ENCODE results near the gene SPI1.
A peak's percentile ranks its signal among the peaks of the same experiment; 100 is the strongest.

Gene SPI1

DNA sequence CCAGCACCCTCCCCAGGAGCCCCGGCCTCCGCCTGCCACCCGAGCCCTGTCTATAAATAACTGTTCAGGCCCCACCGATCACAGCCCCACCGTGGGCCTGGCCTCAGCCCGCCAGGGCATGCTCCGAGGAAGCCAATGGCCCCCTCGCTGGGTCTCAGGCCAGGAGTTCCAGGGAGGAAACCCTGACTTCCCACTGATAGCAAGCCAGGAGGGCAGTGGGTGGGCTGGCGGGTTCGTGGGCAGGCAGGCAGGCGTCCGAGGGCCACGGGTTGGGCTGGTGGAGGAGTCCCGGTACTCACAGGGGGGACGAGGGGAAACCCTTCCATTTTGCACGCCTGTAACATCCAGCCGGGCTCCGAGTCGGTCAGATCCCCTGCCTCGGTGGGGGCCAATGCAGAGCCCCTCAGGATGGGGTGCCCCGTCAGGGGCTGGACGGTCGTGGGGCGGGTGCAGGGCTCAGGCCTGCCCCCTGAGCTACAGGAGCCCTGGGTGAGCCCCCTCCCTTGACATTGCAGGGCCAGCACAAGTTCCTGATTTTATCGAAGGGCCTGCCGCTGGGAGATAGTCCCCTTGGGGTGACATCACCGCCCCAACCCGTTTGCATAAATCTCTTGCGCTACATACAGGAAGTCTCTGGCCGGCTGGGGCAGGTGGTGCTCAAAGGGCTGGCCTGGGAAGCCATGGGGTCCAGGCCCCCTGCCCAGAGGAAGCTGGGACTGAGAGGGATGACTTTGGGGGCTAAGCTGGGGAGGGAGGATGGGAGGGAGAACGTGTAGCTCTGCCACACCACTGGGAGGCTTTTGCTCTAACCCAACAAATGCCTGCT, at the start of gene SPI1:
TSS of gene SPI1 (minus strand) at position 538 of the 826 bp plus-strand sequence. CDS start at position 344, 194 bp downstream.
- H3K27ac ChIP-seq (ENCODE audit: extremely low read depth, low read depth, low read length) = no peak within 1 kb of the TSS
- POLR2A ChIA-PET = no interaction called here
- H3K36me3 ChIP-seq (ENCODE audit: control insufficient read depth in 2 of 2, insufficient read depth in 1 of 2, low read length in 2 of 2) = no peaks in the 10 kb centered on the region
- TF ChIP-seq, protein P1, sequence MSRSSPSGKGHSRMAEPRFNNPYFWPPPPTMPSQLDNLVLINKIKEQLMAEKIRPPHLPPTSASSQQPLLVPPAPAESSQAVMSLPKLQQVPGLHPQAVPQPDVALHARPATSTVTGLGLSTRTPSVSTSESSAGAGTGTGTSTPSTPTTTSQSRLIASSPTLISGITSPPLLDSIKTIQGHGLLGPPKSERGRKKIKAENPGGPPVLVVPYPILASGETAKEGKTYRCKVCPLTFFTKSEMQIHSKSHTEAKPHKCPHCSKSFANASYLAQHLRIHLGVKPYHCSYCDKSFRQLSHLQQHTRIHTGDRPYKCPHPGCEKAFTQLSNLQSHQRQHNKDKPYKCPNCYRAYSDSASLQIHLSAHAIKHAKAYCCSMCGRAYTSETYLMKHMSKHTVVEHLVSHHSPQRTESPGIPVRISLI (tag by site-specific recombination; IDR thresholded peaks at IDR 0.05) = no peak
- TF ChIP-seq MZF1 (tag by site-specific recombination; IDR thresholded peaks at IDR 0.05; ENCODE audit: borderline replicate concordance) (no peak), ZBTB20 (tag by site-specific recombination; IDR thresholded peaks at IDR 0.05) (no peak), ZIC2 (tag by site-specific recombination; IDR thresholded peaks at IDR 0.05) (peak; percentile 38; the same call in 1 of the 2 replicates), EGR2 (tag by site-specific recombination; IDR thresholded peaks at IDR 0.05; ENCODE audit: low read depth) (peak; percentile 52; the same call in 1 of the 2 replicates), ZFHX2 (tag by site-specific recombination; conservative IDR thresholded peaks at IDR 0.05) (peak; percentile 63), ZNF529 (tag by site-specific recombination; IDR thresholded peaks at IDR 0.05; ENCODE audit: insufficient replicate concordance) (no peak), ZNF146 (tag by site-specific recombination; IDR thresholded peaks at IDR 0.05) (no peak), GLIS2 (tag by site-specific recombination; IDR thresholded peaks at IDR 0.05) (no peak), ZNF169 (tag by site-specific recombination; IDR thresholded peaks at IDR 0.05) (no peak), KLF16 (tag by site-specific recombination; IDR thresholded peaks at IDR 0.05) (no peak), ZNF514 (tag by site-specific recombination; IDR thresholded peaks at IDR 0.05) (no peak), ZNF211 (tag by site-specific recombination; IDR thresholded peaks at IDR 0.05; ENCODE audit: low read depth) (no peak), ZNF391 (tag by site-specific recombination; IDR thresholded peaks at IDR 0.05; ENCODE audit: borderline replicate concordance, low read depth) (no peak), ZNF561 (tag by site-specific recombination; IDR thresholded peaks at IDR 0.05; ENCODE audit: borderline replicate concordance) (no peak), ZNF37A (tag by site-specific recombination; IDR thresholded peaks at IDR 0.05) (no peak), ZNF571 (tag by site-specific recombination; IDR thresholded peaks at IDR 0.05) (no peak), MYNN (tag by site-specific recombination; IDR thresholded peaks at IDR 0.05; ENCODE audit: borderline replicate concordance) (no peak), YY1 (tag by site-specific recombination; IDR thresholded peaks at IDR 0.05) (no peak)
- TF ChIP-seq, protein P2, sequence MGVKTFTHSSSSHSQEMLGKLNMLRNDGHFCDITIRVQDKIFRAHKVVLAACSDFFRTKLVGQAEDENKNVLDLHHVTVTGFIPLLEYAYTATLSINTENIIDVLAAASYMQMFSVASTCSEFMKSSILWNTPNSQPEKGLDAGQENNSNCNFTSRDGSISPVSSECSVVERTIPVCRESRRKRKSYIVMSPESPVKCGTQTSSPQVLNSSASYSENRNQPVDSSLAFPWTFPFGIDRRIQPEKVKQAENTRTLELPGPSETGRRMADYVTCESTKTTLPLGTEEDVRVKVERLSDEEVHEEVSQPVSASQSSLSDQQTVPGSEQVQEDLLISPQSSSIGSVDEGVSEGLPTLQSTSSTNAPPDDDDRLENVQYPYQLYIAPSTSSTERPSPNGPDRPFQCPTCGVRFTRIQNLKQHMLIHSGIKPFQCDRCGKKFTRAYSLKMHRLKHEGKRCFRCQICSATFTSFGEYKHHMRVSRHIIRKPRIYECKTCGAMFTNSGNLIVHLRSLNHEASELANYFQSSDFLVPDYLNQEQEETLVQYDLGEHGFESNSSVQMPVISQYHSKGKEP (tag by site-specific recombination; IDR thresholded peaks at IDR 0.05) = no peak
- TF ChIP-seq, protein P3, sequence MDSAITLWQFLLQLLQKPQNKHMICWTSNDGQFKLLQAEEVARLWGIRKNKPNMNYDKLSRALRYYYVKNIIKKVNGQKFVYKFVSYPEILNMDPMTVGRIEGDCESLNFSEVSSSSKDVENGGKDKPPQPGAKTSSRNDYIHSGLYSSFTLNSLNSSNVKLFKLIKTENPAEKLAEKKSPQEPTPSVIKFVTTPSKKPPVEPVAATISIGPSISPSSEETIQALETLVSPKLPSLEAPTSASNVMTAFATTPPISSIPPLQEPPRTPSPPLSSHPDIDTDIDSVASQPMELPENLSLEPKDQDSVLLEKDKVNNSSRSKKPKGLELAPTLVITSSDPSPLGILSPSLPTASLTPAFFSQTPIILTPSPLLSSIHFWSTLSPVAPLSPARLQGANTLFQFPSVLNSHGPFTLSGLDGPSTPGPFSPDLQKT (IDR thresholded peaks at IDR 0.05; ENCODE audit: borderline replicate concordance, low read depth, low read length) = no peak
- TF ChIP-seq, protein P4, sequence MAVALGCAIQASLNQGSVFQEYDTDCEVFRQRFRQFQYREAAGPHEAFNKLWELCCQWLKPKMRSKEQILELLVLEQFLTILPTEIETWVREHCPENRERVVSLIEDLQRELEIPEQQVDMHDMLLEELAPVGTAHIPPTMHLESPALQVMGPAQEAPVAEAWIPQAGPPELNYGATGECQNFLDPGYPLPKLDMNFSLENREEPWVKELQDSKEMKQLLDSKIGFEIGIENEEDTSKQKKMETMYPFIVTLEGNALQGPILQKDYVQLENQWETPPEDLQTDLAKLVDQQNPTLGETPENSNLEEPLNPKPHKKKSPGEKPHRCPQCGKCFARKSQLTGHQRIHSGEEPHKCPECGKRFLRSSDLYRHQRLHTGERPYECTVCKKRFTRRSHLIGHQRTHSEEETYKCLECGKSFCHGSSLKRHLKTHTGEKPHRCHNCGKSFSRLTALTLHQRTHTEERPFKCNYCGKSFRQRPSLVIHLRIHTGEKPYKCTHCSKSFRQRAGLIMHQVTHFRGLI (tag by site-specific recombination; IDR thresholded peaks at IDR 0.05) = no peak
- TF ChIP-seq, protein P5, sequence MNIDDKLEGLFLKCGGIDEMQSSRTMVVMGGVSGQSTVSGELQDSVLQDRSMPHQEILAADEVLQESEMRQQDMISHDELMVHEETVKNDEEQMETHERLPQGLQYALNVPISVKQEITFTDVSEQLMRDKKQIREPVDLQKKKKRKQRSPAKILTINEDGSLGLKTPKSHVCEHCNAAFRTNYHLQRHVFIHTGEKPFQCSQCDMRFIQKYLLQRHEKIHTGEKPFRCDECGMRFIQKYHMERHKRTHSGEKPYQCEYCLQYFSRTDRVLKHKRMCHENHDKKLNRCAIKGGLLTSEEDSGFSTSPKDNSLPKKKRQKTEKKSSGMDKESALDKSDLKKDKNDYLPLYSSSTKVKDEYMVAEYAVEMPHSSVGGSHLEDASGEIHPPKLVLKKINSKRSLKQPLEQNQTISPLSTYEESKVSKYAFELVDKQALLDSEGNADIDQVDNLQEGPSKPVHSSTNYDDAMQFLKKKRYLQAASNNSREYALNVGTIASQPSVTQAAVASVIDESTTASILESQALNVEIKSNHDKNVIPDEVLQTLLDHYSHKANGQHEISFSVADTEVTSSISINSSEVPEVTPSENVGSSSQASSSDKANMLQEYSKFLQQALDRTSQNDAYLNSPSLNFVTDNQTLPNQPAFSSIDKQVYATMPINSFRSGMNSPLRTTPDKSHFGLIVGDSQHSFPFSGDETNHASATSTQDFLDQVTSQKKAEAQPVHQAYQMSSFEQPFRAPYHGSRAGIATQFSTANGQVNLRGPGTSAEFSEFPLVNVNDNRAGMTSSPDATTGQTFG (tag by site-specific recombination; IDR thresholded peaks at IDR 0.05; ENCODE audit: borderline replicate concordance) = no peak
- no peaks in the 10 kb centered on the region for H3K9me3 ChIP-seq (ENCODE audit: control insufficient read depth, insufficient read depth, low read depth, low read length)
- no peak within 1 kb of the TSS for H3K4me3 ChIP-seq (ENCODE audit: low read depth, low read length)
- no peaks in the 10 kb centered on the region for H3K4me1 ChIP-seq (ENCODE audit: control insufficient read depth, insufficient read depth, low read length)
- CTCF ChIA-PET = no interaction called here

All from HEK293 (cell line).